Midbrain (tissue), 1 donor: ENCODE results near the gene RELT.

Experiments
- DNase-seq: peaks from one replicate; lab custom pipeline; 2025; lab: John Stamatoyannopoulos, UW

RELT gene, protein sequence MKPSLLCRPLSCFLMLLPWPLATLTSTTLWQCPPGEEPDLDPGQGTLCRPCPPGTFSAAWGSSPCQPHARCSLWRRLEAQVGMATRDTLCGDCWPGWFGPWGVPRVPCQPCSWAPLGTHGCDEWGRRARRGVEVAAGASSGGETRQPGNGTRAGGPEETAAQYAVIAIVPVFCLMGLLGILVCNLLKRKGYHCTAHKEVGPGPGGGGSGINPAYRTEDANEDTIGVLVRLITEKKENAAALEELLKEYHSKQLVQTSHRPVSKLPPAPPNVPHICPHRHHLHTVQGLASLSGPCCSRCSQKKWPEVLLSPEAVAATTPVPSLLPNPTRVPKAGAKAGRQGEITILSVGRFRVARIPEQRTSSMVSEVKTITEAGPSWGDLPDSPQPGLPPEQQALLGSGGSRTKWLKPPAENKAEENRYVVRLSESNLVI

DNA sequence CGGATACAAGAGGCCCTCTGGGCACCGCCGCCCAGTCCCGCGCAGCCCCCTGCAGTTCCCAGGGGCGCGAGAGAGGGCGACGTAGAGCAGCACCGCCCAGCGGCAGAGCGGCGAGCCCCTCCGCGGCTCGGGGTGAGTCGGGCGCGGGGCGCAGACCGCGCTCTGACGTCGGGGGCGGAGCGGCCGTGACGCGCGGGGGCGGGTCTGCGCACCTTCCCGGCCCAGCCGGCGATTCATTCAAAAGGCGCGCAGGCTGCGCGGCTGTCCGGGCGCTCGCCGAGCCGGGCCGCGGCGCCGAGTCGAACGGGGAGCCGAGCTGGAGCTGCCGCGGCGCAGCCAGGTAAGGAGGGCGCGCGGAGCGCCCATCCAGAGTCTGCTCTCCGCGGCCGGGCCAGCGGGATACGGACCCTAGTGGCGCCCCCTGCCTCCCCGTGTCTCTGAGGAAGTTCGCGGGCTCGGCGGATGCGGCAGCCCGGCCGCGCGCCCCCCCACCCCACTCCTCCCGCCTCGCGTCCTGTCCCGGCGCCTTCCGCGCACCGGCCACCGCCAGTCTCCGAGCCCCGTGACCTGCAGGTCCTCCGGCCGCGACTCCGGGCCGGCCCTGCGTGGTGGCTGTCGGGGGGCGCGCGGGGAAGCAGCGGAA lies at the start of gene RELT:
Gene RELT, plus strand, starts transcription at position 240 of the 643 bp plus-strand sequence. CDS start 12,738 bp downstream, outside the sequence.
- peak; percentile 92 for DNase-seq

DNA sequence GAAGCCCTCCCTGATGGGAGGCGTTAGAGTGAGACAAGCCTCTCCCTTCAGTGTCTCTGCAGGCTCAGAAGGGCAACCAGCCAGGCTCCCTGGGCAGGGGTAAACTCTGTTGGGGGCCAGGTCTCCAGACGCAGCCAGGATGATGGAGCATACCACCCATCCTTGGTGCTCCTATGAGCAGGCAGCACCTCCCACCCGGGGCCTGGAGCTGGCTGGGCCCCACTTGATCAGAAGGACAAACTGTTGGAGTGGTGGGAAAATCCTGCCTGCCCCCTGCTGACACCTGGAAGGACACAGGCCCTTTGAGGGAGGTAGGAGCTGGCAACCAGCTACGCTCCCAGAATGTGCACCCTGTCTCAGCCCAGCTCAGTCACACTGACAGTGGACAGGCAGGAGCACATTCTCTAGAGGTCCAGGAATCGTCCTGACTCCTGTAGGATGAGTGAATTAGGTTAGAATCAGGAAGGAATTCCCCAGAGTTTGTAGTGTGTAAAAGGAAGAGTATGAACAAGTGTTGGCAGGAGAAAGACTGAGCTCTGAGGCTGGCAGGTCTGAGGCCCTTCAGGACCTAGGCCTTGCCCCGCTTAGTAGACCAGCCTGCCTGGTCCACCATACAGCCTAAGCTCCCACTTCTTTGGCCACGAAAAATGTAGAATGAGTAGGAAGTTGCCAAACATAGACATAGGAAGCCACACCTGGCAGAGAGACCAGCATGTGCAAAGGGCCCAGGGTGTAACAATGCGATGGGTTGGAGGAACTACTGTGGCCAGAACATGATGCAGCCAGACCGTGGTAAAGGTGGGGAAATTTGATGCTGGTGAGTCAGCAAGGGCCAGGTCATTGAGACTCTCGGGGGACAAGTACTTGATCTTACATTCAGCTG lies 49.0 kb upstream of the RELT start:
- no peak for DNase-seq

DNA sequence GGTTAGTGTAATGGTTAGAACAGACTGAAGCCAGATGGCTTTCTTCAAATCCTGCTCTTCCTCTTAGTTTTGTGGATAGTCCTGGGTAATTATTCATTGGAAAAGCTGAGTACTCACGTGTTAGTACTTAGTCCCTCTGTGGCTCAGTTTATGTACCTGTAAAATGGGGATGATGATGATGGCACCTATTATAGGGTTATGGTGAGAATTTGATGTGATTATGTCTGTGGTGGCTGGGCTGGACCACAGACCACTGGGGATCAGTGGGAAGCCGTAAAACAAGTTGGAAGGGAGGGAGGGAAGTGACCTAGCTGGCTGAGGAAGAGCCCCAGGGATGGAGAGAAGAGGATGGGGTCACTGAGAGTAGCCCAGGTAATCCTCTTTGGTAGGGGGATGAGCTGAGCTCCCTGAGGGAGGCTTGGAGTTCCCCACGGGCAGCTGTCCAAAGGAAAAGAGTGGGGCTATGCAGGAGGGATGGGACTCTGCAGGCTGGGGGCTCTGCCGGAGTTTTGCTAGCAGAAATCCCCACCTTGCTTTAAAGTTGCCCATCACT lies 48.3 kb upstream of the RELT start:
- no peak for DNase-seq

DNA sequence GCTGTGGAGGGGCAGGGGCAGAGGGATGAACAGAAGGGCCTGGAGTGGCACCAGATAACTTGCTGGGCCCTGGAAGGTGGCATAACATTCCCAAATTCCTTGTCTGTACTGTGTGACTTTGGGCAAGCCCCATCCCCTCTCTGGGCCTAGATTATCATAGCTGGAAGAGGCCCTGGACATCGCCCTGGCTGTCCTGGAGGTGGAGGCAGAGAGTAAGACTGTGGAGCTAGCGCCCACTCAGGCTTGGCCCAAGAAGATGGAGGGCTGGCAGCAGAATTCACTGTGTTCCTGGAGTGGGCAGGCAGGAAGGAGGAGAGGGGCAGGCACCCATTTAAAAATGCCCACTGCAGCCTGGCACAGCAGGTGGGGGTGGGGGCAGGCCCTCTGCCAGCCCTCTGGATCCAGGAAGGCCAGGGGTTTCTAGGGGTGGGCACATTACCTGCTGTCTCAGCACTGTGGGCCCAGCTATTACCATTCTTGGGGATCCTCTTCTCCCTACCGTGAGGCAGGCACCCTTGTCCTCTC lies 45.6 kb upstream of the RELT start:
- no peak for DNase-seq

DNA sequence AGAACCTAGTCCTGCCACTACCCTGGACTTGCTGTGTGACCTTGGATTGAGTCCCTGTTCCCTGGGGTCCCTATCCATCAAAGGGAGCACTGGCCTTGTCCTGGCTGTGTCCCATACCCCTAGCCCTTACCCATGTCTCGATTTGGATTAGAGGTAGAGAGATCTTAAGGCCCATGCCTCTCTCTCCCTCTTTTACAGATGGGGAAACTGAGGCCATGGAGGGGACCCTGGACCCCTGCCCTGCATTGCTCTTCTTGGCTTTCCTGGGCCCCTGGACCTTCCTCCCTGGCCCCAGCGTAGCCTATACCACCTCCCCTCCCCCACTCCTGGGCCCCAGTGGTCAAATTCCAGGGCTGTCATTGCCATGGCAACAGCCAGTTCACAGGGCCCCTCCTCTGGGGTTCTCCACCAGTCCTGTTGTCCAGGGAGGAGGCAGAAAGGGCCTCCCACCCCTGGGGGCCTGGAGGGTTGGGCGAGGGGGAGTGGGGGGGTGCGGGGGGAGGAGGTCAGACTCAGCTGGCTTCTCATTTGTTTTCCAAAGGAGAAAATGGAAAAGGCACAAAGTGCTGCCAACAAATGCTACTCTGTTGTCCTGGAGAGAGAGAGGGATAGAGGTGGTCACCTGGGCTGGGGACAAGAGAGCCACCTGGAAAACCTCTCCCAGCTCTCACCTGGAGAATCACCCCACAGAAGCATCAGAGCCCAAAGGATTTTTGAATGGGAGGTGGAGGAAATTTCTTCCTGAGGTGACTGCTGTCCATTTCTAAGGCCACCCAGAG lies 44.9 kb upstream of the RELT start:
- no peak for DNase-seq

DNA sequence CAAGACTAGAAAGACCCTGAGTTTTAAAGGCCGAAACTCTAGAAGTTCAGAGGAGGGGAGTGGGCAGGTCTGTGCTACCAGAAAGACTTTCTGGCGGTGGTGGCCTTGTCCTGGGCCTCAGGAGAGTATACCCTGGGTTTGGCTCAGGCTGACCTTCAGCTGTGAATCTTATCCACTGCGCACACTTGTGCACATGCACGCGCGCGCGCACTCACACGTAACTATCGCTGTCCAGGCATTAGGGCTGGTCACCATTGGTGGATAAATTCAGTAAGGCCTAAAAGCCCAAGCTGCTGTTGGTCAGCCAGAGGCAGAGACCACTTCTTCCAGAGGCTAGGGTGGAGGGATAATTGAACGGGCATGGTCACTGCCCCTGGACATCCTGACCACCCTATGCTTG lies 43.0 kb upstream of the RELT start:
- no peak for DNase-seq

DNA sequence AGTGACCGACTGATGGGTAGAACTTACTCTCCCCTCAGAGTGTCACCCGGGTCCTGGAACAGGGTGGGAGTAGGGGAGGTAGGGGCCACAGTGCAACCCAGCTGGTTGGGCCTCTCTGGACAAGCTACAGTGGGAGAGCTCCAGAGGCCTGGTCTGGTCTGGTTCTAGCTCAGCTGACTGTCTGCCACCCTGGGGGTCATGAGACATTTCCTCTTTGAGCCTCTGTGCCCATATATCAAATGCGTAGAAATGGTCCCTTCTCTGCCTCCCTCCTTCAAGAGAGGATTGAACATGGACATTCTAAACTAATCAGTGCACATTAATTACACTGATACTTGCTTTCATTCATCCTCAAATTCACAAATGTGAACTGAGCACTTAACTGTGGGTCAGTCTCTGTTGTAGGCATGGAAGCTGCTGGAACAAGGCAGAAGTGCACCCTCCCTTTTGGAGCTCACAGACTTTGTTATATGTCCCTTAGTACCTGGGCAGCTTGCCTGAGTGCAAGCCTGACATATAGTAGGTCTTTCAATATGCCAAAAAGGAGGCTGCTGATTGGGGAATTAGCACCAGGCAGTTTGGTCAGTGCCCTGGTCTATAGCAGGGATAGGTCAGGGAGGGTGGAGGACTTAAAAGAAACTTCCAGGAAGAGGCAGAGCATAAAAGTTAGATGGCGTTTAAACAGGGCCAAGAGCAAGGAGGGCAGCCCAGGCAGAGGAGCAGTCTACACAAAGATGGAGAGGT lies 42.4 kb upstream of the RELT start:
- DNase-seq = no peak

DNA sequence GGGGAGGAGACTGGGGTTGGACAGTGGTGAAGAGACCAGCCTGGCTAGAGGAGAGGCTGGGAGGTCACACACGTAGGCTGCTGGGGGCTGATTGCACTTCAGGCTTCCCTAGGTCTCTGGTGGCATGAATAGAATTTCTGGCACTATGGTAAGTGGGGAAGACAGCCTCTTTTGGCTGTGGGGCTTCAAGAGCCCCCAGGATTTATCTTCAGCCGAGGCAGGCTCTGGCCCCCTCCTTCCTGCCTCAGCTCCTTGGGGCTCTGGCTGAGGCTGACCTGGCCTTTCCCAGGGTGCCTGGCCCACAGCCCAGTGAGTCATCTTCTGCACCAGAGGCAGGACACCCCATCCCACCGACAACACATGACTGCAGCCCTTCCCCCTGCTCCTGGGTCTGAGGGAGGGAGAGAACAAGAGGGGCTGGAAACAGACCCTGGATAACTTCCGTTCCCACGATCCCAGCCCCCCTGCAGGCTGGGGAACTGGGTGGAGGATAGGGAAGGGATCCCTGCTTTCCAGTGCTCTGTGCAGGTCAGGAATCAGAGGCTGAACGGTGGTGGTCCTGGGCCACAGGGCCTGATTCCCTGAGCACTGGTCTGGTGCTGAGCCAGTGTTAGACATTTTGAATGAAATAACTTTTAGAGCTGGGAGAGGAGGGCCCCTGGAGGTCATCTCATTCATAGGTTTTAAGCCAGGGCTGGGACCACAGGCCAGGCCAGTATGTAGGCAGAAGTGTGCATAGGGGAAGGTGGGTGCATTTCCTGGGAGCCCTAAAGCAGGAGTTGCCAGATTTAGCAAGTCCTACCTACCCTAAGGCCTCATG lies 41.6 kb upstream of the RELT start:
- DNase-seq = no peak

DNA sequence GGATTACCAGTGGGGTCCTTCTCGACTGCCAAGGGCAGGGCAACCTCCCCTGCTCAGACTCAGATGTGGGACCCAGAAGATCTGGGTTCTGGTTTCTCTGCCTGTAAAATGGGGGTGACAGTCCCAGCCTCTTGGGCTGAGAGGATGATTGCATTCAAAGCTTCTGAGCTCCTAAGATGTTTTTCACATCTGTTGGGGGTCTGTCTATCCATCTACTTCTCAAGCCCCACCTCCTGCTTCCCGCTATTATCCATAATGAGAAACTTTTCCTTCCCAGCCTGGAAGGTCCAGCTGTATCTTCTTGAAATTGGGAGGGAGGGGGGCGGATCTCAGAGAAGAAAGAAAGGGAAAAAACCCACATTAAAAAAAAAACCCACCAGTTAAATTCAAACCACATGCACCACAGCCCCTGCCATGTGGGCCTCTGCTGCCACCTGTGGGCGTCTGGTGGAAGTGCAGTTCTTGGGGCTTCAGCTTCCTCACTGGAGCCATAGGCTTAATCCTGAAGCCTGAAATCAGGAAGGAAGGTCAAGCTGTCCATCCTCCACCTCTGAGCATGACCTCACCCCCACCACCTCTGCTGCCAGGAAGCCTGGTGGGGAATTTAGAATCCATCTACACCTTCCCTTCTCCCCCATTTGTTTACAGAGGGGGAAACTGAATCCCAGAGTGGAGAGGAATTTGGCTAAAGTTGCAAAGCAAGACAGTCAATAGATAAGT lies 40.8 kb upstream of the RELT start:
- peak; percentile 89 for DNase-seq

DNA sequence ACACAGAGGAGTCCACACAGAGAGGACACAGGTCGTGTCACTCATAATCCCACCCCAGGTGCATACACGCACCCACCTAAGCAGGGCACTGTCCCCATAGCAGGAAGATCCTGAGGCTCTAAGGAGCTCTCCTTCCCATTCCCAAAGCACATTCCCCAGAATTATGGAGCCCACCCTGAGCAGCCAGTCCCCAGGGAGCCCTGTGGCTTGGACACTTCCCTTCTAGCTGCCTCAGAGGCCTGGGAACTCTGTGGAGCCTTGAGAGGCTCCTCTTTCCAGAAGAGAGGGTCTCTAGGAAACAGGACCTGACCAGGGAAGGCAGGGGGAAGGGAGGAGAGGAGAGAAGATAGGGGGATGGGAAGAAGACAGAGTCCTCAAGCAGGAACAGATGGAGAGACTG lies 38.4 kb upstream of the RELT start:
- DNase-seq = no peak

DNA sequence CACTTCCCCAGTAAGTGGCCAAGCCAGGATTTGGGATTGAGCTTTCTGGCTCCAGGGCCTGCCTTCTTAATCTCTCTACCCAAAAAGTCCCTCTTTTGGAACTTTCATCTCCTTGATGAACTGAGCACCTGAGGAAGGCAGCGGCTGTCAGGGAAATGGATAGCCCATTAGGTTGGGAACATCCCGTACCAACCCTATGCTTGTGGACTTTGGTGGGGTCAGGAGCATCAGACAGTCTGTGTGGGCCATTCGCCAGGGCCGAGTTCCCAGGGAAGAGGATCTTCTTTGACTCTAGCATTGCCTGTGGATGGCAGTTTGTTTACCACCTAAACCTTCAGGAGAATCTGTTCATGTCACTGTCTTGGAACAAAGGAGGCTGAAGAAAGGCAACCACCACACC lies 37.9 kb upstream of the RELT start:
- DNase-seq = no peak

DNA sequence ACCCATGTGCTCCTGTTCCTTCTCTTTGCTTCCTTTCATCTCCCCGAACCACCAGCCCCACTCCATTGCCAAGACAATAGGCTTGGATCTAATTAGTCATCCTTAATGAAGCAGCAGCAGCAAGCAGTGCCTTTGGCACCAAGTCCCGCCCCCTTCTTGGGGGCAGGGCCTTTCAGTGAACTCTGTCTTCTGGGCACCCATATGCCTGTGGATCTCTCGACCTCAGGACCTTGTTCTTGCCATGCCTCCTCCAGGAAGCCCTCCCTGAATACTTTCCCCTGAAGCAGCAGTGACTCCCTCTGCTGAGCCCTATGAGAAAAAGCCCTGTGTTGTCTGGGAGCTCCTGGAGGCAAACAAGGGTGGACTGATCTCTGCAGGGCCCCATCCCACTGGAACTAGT lies 36.0 kb upstream of the RELT start:
- no peak for DNase-seq

DNA sequence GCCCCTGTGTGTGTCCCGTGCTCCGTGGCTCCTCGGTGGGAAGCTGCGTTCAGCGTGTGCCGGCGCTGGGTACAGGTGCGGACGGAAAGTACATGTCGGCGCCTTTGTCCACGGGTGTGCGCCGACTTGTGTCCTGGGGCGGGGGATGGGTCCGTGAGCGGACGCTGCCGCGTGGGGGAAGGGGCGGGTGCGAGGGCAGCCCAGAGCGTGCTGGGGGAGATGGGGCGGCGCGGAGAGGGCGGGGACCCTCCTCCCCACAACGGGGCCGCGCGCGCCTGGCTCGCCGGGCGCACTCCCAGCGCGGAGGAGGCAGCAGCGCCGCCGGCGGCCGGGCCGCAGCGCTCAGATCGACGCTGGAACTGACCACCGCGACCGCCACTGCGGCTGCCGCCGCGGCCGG lies 33.6 kb upstream of the RELT start:
- peak; percentile 28 for DNase-seq

DNA sequence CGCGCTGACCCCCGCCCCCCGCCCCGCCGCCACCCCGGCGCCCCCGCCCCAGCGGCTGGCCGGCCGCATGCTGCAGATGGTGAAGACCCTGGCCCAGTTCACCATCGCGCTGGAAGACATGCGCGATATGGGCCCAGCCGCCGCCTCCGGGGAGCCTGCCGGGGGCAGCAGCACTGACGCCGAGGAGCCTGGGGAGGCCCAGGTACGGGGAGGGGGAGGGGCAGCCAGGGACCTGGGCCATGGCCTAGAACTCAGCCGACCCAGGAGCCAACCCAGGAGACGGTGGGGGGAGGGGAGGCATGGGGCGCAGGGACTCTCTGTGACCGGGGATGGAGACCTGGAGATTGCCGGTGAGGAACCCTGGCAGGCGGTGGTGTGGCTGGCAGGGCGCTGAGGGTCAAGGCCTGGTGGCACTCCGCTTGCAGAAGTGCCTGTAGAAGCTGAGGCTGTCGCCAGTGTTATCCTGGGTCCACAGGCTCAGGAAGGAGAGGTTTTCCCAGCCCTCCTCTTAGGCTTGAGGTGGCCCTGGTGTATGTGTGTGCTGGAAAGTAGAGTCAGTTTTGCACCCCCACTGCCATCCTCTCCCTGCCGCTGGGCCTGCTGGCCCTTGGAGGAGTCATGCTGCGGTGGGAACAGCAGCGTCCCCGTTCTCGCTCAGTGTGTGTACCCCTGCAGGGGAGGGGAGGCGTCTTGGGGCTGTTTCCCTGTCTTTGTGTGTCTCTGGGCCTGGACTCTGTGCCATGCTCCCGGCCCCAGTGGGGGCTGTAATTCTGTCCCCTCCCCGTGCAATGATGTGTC lies 32.9 kb upstream of the RELT start:
- no peak for DNase-seq

DNA sequence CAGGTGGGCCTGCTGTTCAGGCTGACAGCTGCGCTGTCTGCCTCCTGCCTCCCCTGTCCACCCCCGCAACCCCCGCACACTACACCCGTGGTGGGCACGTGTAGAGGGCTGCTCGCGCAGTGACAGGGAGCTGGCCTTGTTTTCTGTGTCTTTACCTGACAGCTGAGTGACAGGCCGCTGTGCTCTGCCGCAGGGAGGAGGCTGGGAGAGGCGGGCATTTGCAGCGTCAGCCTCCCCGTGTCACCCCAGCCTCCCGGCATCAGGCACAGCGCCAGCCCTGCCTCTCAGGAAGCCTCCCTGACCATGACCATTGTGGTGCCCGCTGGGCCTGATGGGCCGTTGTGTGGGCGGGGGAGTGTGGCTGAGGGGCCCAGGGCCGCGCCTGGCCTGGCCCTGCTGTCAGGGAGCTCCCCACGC lies 32.0 kb upstream of the RELT start:
- peak; percentile 60 for DNase-seq

DNA sequence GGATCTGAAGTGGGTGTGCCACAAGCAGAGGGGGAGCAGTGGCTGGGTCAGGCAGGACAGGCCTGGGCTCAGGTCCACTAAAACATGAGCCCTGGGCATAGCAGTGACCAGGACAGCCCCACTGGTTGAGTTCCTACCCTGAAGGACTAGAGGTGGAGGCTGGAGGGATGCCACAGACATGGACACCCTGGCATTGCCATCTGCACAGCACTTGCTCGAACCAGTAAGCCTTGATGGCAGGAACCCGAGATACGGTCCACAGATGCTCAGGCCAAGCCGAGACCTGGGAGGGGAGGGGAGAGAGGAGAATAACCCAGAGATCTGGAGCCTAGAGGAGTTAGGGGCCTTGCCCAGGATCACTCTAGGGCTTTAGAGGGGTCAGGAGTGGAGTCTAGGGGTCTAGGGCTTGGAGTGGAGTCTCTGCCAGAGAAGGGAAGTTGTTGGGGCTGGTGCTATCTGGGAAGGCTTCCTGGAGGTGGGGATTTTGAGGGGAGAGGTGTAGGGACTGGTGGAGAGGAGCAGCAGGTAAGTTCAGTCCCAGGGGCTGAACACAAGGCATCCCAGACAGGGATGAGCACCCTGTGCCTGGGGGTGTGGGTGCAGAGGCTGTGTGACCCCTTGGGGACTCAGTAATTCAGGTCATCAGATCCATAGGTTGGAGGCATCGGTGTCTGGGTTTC lies 30.6 kb upstream of the RELT start:
- DNase-seq = no peak

DNA sequence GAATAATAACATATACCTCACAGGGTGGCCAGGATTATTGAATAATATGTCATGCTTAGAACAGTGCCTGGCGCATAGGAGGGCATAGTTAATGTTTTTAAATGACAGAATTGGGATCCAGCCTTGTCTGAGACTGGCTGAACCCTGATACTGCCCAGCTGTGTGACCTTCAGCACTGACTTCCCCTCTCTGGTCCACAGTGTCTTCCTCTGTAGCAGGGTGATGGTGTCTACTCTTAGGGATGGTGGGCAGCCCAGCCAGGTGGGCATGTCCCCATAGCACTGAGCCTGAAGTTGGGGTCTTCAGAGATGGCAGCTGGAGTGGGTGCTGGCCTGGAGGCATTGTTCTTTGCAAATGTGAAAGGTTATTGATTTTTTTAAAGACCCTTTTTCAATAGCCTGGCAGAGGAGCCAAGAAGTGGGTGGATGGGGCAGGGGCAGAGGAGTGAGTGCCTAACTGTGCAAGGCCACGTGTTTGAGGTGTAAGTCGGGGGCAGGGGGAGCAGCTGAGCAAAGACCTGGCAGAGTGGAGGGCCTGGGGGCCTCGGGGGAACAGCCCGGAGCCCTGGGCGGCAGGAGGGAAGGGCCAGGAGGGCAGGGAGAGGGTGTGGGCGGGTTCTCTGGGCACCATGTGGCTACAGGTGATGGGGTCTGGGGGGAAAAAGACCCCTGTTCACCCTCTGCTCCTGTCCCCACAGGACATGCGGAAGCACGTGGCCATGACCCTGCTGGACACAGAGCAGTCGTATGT lies 29.8 kb upstream of the RELT start:
- DNase-seq = no peak
